OCI-LY7 (cell line): ENCODE results near the gene C2CD4C. TPM values are rescaled to one million over a fixed set of nuclear protein-coding genes. Genes with fewer than 3 reads are reported as not detected.
"Not testable (repeated sequence)": the region's sequence is repeated elsewhere in the genome, so short reads cannot be mapped to it uniquely, and the experiment has no call there.

ENCODE experiments used
- BruUV-seq: library from RNA; stranded (reverse); fragments of 400-500 nt; replicated peaks from 2 replicates; lab custom pipeline; 2021; lab: Mats Ljungman, UMichigan
- CTCF ChIA-PET: fragments of 300-600 bp; sonication (Branson Sonifier 250); formaldehyde crosslinking; loops from one replicate; lab custom pipeline; 2022; ENCODE audit warnings: antibody characterized with exemption; ENCODE audit not compliant: unreplicated experiment; lab: Charles Lee
- POLR2A ChIA-PET: fragments of 300-600 bp; sonication (Branson Sonifier 250); formaldehyde crosslinking; loops from one replicate; lab custom pipeline; 2022; ENCODE audit warnings: antibody characterized with exemption; lab: Charles Lee
- DNase-seq: peaks from one replicate; pipeline ENCODE4 v3.0.0-alpha.2; 2015; ENCODE audit warnings: low spot score
- H2AFZ ChIP-seq: fragments of 200-600 bp; sonication (generic), shearing (Covaris generic); 2 replicates; pipeline ENCODE4 v1.6.1; 2014; ENCODE audit warnings: mild to moderate bottlenecking, antibody characterized with exemption, low read length, moderate library complexity
- H3K27ac ChIP-seq: fragments of 200-600 bp; sonication (generic); 2 replicates; pipeline ENCODE4 v1.5.1; 2014; ENCODE audit warnings: mixed run types, low read depth, mild to moderate bottlenecking, moderate library complexity, low read length, inconsistent platforms; ENCODE audit not compliant: poor library complexity, severe bottlenecking
- H3K36me3 ChIP-seq: fragments of 200-600 bp; sonication (generic); 2 replicates; pipeline ENCODE4 v1.6.1; 2014; ENCODE audit warnings: mild to moderate bottlenecking, antibody characterized with exemption, low read length, moderate library complexity, mixed read lengths; ENCODE audit not compliant: insufficient read depth
- H3K4me1 ChIP-seq: fragments of 200-600 bp; sonication (generic); 2 replicates; pipeline ENCODE4 v1.5.1; 2014; ENCODE audit warnings: mild to moderate bottlenecking, low read length; ENCODE audit not compliant: insufficient read depth, poor library complexity, severe bottlenecking
- H3K4me2 ChIP-seq: fragments of 200-600 bp; sonication (generic); 2 replicates; pipeline ENCODE4 v1.6.1; 2014; ENCODE audit warnings: mild to moderate bottlenecking, low read length
- H3K4me3 ChIP-seq: fragments of 200-600 bp; sonication (generic); 2 replicates; pipeline ENCODE4 v1.5.1; 2014; ENCODE audit warnings: mild to moderate bottlenecking, low read depth, low read length; ENCODE audit not compliant: poor library complexity, severe bottlenecking
- H3K79me2 ChIP-seq: fragments of 200-600 bp; sonication (generic); 2 replicates; pipeline ENCODE4 v1.6.1; 2016; ENCODE audit warnings: low read depth, mild to moderate bottlenecking, low read length, moderate library complexity, mixed read lengths; ENCODE audit not compliant: insufficient read depth
- H3K9me2 ChIP-seq: fragments of 200-600 bp; sonication (generic); 2 replicates; pipeline ENCODE4 v1.6.1; 2016; ENCODE audit warnings: mild to moderate bottlenecking, low read length, mixed read lengths; ENCODE audit not compliant: insufficient read depth
- H3K9me3 ChIP-seq: fragments of 200-600 bp; sonication (generic); 2 replicates; pipeline ENCODE4 v1.6.1; 2014; ENCODE audit warnings: mild to moderate bottlenecking, mixed run types, low read length, mixed read lengths
- H4K20me1 ChIP-seq: fragments of 200-600 bp; sonication (generic); 2 replicates; pipeline ENCODE4 v1.6.1; 2014; ENCODE audit warnings: mild to moderate bottlenecking, antibody characterized with exemption, low read length, moderate library complexity, mixed read lengths; ENCODE audit not compliant: insufficient read depth
- CTCF ChIP-seq: fragments of 200-600 bp; sonication (generic); conservative IDR thresholded peaks from 2 replicates; pipeline ENCODE4 v1.5.1; 2014; ENCODE audit warnings: mild to moderate bottlenecking, antibody characterized with exemption, low read length, moderate library complexity, mixed read lengths
- EZH2phosphoT487 ChIP-seq: fragments of 200-600 bp; sonication (generic); IDR thresholded peaks from 2 replicates; pipeline ENCODE4 v1.6.1; 2018; ENCODE audit warnings: low read depth, borderline replicate concordance, mild to moderate bottlenecking, mixed run types, antibody characterized with exemption, low read length, moderate library complexity, mixed read lengths
- intact Hi-C: fragments of 100-400 bp; cut with micrococcal nuclease; formaldehyde crosslinking; loops from one replicate; pipeline ENCODE4 v1.10.0; 2022; ENCODE audit not compliant: unreplicated experiment
- total RNA-seq, 2 experiments: library from RNA; depleted of rRNA in 1 of 2; stranded (reverse); fragments of >200 nt in 1 of 2; shearing (Covaris generic) in 1 of 2; gene quantifications; 2 replicates each; pipeline ENCODE4 v1.2.3, GENCODE V29; 2014 to 2022

C2CD4C gene
- total RNA-seq, 2 experiments from 2014 or later, result 0.16 to 0.59 TPM

DNA sequence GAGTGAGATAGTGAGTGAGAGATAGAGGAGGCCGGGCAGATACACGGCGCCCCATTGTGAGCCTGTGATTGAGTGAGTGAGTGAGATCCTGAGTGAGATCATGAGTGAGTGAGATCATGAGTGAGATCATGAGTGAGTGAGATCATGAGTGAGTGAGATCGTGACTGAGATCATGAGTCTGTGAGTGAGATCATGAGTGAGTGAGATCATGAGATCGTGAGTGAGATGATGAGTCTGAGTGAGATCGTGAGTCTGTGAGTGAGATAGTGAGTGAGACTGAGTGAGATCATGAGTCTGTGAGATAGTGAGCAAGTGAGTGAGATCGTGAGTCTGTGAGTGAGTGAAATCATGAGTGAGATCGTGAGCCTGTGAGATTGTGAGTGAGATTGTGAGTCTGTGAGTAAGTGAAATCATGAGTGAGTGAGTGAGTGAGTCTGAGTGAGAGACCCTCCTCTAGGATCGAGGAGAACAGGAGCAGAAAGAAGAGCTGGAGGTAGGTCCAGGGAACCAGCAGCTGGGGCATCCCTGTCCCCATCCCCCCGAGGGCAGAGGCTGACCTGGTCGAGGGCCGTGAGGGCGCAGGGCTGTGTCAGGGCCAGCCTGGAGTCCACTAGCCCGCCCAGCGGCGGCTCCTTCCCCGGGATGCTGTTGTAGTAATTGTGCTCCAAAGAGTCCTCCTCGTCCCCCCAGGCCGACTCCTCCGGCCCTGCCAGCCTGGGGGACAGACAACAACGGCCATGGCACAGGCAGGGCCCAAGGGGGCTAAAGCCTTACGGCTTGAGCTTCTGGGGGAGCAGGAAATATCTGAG is 25.4 kb upstream of the C2CD4C start:
- H3K4me3 ChIP-seq, result no peak overlapping the region
- no peak overlapping the region for H2AFZ ChIP-seq
- ChIA-PET POLR2A (no interaction called here), CTCF (no interaction called here)
- H3K9me2 ChIP-seq, result no peaks in the 10 kb centered on the region
- no peaks in the 10 kb centered on the region for H4K20me1 ChIP-seq
- BruUV-seq, result no TSS peak
- no peak overlapping the region for H3K27ac ChIP-seq
- no peaks in the 10 kb centered on the region for H3K9me3 ChIP-seq
- no peak for TF ChIP-seq EZH2phosphoT487
- TF ChIP-seq CTCF, result no peak
- H3K36me3 ChIP-seq, result no peaks in the 10 kb centered on the region
- H3K4me1 ChIP-seq, result no peaks in the 10 kb centered on the region
- intact Hi-C loops, result no loop called here
- no peak for DNase-seq
- no peak overlapping the region for H3K4me2 ChIP-seq
- no peaks in the 10 kb centered on the region for H3K79me2 ChIP-seq

DNA sequence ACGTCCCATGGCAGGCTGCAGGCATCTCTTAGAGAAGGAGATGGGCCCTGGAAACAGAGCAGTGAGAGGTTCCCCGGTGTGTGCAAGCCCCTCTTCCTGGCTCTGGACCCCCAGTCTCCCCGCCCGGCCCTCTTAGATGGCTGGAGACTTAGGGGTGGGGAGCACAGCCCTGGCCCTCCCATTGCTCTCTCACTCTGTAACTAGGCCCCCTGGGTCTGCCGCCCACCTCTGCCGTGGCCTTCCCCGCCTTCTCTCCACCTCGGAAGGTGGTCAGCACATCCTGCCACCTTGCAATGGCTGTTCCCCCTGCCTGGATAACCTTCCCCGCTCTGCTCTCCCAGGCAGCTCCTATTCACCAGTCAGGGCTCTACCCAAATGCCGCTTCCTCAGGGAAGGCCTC is 21.8 kb upstream of the C2CD4C start:
- BruUV-seq, result no TSS peak
- no peak for TF ChIP-seq EZH2phosphoT487
- TF ChIP-seq CTCF, result no peak
- H3K27ac ChIP-seq, result no peak overlapping the region

GRCh38 chr19:428149-428548 is 19.2 kb upstream of the C2CD4C start:
- H3K4me3 ChIP-seq, result no peak overlapping the region
- no peak overlapping the region for H3K27ac ChIP-seq
- no peaks in the 10 kb centered on the region for H4K20me1 ChIP-seq
- no peaks in the 10 kb centered on the region for H3K4me1 ChIP-seq
- H3K9me2 ChIP-seq, result no peaks in the 10 kb centered on the region
- no peak overlapping the region for H3K4me2 ChIP-seq
- H3K9me3 ChIP-seq, result no peaks in the 10 kb centered on the region
- DNase-seq, result no peak
- BruUV-seq, result no TSS peak
- no peaks in the 10 kb centered on the region for H3K36me3 ChIP-seq
- TF ChIP-seq CTCF (no peak), EZH2phosphoT487 (no peak)
- no peak overlapping the region for H2AFZ ChIP-seq
- intact Hi-C loops, result no loop called here
- POLR2A ChIA-PET, result no interaction called here
- no peaks in the 10 kb centered on the region for H3K79me2 ChIP-seq
- CTCF ChIA-PET, result no interaction called here

More for the DNA sequence above, 21.8 kb upstream of the C2CD4C start:
- ChIA-PET CTCF (no interaction called here), POLR2A (no interaction called here)
- Histone ChIP-seq H3K9me3 (no peaks in the 10 kb centered on the region), H3K4me2 (no peak overlapping the region), H2AFZ (no peak overlapping the region), H3K4me1 (no peaks in the 10 kb centered on the region), H3K36me3 (no peaks in the 10 kb centered on the region), H3K79me2 (no peaks in the 10 kb centered on the region), H3K9me2 (no peaks in the 10 kb centered on the region), H3K4me3 (no peak overlapping the region), H4K20me1 (no peaks in the 10 kb centered on the region)
- DNase-seq, result no peak
- intact Hi-C loops, result no loop called here

DNA sequence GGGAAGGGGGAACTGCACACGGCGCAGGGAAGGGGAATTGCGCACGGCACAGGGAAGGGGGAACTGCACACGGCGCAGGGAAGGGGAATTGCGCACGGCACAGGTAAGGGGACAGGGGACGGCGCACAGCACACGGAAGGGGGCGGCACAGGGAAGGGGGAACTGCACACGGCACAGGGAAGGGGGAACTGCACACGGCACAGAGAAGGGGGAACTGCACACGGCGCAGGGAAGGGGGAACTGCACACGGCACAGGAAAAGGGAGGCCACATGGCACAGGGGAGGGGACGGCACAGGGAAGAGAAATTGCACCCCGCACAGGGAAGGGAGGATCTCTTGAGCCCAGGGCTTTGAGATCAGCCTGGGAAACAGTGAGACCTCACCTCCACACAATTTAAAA is 18.7 kb upstream of the C2CD4C start:
- POLR2A ChIA-PET, CTCF ChIA-PET, BruUV-seq: not testable (repeated sequence)

More for the DNA sequence above, 18.7 kb upstream of the C2CD4C start:
- H3K9me2 ChIP-seq, H3K9me3 ChIP-seq, H3K27ac ChIP-seq, intact Hi-C loops, H4K20me1 ChIP-seq, H3K36me3 ChIP-seq, DNase-seq, H3K4me3 ChIP-seq, H2AFZ ChIP-seq, H3K4me1 ChIP-seq, H3K4me2 ChIP-seq, H3K79me2 ChIP-seq: not testable (repeated sequence)
